GM19324 (cell line): ENCODE data around the gene STN1.

Experiments used
- ATAC-seq: cut with Tn5 transposase; IDR thresholded peaks from one replicate; pipeline ENCODE4 v1.9.1; 2021; ENCODE audit warnings: mild to moderate bottlenecking, moderate library complexity; ENCODE audit not compliant: unreplicated experiment, low FRiP score

The STN1 gene

DNA sequence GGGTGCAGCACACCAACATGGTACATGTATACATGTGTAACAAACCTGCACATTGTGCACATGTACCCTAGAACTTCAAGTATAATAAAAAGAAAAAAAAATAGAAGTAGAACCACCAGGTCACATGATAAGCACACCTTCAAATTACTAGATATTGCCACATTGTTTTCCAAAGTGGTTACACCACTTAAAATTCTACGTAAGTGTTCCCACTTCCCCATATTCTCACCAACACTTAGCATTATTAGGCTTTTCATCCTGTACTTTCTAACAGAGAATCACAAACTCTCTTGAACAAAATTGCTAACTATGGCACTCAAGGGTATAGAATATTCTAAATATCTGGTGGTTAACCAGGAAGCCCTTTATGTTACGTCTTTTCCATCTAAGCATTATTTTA lies 85.2 kb downstream of the STN1 start:
- no peak for ATAC-seq
